ENCODE results near the gene SMC3. TPM values are rescaled to one million over a fixed set of nuclear protein-coding genes. Genes with fewer than 3 reads are reported as not detected.

SMC3 gene
- total RNA-seq, 1 experiment from 2014 or later, result 18.4 TPM

DNA sequence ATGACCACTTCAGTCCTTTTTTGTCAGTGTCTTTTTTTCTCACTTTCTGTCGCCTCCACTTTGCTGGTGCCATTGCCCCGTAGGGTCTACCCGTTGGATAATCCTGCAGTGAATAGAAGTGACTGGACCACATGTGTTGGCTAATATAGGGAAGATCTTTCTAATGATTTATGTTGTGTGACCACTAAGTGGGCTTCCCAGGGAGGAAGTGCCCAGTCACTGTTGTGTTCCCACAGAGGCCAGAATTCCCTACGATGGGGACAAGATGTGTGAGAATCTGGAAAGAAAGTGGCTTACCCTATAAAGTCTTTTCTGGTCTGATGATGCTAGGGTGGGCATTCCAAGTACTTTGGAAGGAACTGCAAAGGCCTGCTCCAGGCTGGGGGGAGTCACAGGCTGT, 28.4 kb upstream of the SMC3 start:
- H2AFZ ChIP-seq (ENCODE audit: low read length), result no peak overlapping the region

GRCh38 chr10:110540031-110540430, 27.5 kb upstream of the SMC3 start:
- BruUV-seq (replicated peaks), result no TSS peak
- Histone ChIP-seq H2AFZ (ENCODE audit: low read length) (no peak overlapping the region), H3K9me2 (replicated peaks; ENCODE audit: low read length) (no peaks in the 10 kb centered on the region), H3F3A (ENCODE audit: low read length, unreplicated experiment) (no peaks in the 10 kb centered on the region), H3K9ac (ENCODE audit: low read length) (no peak overlapping the region), H3K79me2 (ENCODE audit: low read length) (no peaks in the 10 kb centered on the region), H3K27me3 (ENCODE audit: low read length) (no peaks in the 10 kb centered on the region), H4K20me1 (ENCODE audit: low read length) (no peaks in the 10 kb centered on the region), H3K9me3 (ENCODE audit: low read length) (no peaks in the 10 kb centered on the region), H3K4me1 (ENCODE audit: insufficient read depth, low read length) (peaks cover 15% of the 10 kb centered on the region), H3K4me2 (ENCODE audit: low read length) (no peak overlapping the region), H3K27ac (ENCODE audit: low read length) (no peak overlapping the region), H3K4me3 (ENCODE audit: low read length) (no peak overlapping the region), H3K36me3 (ENCODE audit: low read depth, low read length) (no peaks in the 10 kb centered on the region)
- POLR2A ChIA-PET (ENCODE audit: unreplicated experiment), result no interaction called here
- TF ChIP-seq EZH2phosphoT487 (IDR thresholded peaks at IDR 0.05; ENCODE audit: borderline replicate concordance, low read length) (no peak), EZH2 (IDR thresholded peaks at IDR 0.05; ENCODE audit: low read length, unreplicated experiment) (no peak)
- TF ChIP-seq, protein P1, sequence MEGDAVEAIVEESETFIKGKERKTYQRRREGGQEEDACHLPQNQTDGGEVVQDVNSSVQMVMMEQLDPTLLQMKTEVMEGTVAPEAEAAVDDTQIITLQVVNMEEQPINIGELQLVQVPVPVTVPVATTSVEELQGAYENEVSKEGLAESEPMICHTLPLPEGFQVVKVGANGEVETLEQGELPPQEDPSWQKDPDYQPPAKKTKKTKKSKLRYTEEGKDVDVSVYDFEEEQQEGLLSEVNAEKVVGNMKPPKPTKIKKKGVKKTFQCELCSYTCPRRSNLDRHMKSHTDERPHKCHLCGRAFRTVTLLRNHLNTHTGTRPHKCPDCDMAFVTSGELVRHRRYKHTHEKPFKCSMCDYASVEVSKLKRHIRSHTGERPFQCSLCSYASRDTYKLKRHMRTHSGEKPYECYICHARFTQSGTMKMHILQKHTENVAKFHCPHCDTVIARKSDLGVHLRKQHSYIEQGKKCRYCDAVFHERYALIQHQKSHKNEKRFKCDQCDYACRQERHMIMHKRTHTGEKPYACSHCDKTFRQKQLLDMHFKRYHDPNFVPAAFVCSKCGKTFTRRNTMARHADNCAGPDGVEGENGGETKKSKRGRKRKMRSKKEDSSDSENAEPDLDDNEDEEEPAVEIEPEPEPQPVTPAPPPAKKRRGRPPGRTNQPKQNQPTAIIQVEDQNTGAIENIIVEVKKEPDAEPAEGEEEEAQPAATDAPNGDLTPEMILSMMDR (conservative IDR thresholded peaks at IDR 0.05; ENCODE audit: low read depth, low read length), result no peak
- intact Hi-C loops (cut with micrococcal nuclease), result no loop called here
- ATAC-seq (no peak), DNase-seq (no peak)
- CTCF ChIA-PET, result no interaction called here

More for the DNA sequence above, 28.4 kb upstream of the SMC3 start:
- ChIA-PET CTCF (no interaction called here), POLR2A (ENCODE audit: unreplicated experiment) (no interaction called here)
- Histone ChIP-seq H3K4me2 (ENCODE audit: low read length) (no peak overlapping the region), H3K4me3 (ENCODE audit: low read length) (no peak overlapping the region), H3K27ac (ENCODE audit: low read length) (no peak overlapping the region), H3K79me2 (ENCODE audit: low read length) (no peaks in the 10 kb centered on the region), H3K4me1 (ENCODE audit: insufficient read depth, low read length) (peaks cover 15% of the 10 kb centered on the region), H3K36me3 (ENCODE audit: low read depth, low read length) (no peaks in the 10 kb centered on the region), H3K9me3 (ENCODE audit: low read length) (no peaks in the 10 kb centered on the region), H3K9ac (ENCODE audit: low read length) (no peak overlapping the region), H3F3A (ENCODE audit: low read length, unreplicated experiment) (no peaks in the 10 kb centered on the region), H4K20me1 (ENCODE audit: low read length) (no peaks in the 10 kb centered on the region), H3K9me2 (replicated peaks; ENCODE audit: low read length) (no peaks in the 10 kb centered on the region), H3K27me3 (ENCODE audit: low read length) (no peaks in the 10 kb centered on the region)
- TF ChIP-seq EZH2phosphoT487 (IDR thresholded peaks at IDR 0.05; ENCODE audit: borderline replicate concordance, low read length) (no peak), EZH2 (IDR thresholded peaks at IDR 0.05; ENCODE audit: low read length, unreplicated experiment) (no peak)
- TF ChIP-seq, protein P1 (conservative IDR thresholded peaks at IDR 0.05; ENCODE audit: low read depth, low read length), result no peak
- BruUV-seq (replicated peaks), result no TSS peak
- no peak for DNase-seq
- no peak for ATAC-seq
- intact Hi-C loops (cut with micrococcal nuclease), result no loop called here

DNA sequence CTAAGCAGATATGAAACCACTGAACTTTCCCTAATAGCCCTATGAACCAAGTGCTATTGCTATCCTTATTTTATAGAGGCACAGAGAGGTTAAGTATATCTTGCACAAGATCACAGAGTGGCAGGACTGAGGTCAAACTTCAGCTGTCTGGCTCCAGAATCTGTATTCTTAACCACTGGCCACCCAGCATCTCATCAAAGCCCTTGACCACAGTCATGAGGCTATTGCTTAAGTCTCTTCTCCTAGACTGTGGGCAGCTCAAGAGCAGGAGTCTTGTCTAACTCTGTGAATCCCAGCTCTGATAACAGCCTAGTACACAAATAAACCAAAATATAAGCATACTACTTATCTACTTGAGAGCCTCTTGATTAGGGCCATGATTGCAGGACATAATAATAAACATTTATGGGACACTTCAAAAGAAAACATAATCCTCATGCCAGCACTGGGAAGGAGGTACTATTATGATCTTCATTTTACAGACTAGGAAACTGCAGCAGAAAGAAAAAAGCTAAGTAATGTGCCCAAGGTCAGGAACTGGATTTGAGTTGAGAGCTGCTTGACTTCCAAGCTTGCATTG, 22.4 kb upstream of the SMC3 start:
- Histone ChIP-seq H3K9me2 (replicated peaks; ENCODE audit: low read length) (no peaks in the 10 kb centered on the region), H3F3A (ENCODE audit: low read length, unreplicated experiment) (no peaks in the 10 kb centered on the region), H3K4me2 (ENCODE audit: low read length) (no peak overlapping the region), H3K79me2 (ENCODE audit: low read length) (no peaks in the 10 kb centered on the region), H3K4me3 (ENCODE audit: low read length) (no peak overlapping the region), H3K4me1 (ENCODE audit: insufficient read depth, low read length) (peaks cover 3% of the 10 kb centered on the region; the same call in 1 of the 2 replicates), H2AFZ (ENCODE audit: low read length) (no peak overlapping the region), H3K27me3 (ENCODE audit: low read length) (no peaks in the 10 kb centered on the region), H4K20me1 (ENCODE audit: low read length) (no peaks in the 10 kb centered on the region), H3K36me3 (ENCODE audit: low read depth, low read length) (no peaks in the 10 kb centered on the region), H3K27ac (ENCODE audit: low read length) (no peak overlapping the region), H3K9ac (ENCODE audit: low read length) (no peak overlapping the region), H3K9me3 (ENCODE audit: low read length) (no peaks in the 10 kb centered on the region)
- POLR2A ChIA-PET (ENCODE audit: unreplicated experiment), result no interaction called here
- ATAC-seq (no peak), DNase-seq (no peak)
- CTCF ChIA-PET, result no interaction called here
- TF ChIP-seq, protein P1 (conservative IDR thresholded peaks at IDR 0.05; ENCODE audit: low read depth, low read length), result no peak
- no peak for TF ChIP-seq EZH2 (IDR thresholded peaks at IDR 0.05; ENCODE audit: low read length, unreplicated experiment)
- TF ChIP-seq EZH2phosphoT487 (IDR thresholded peaks at IDR 0.05; ENCODE audit: borderline replicate concordance, low read length), result no peak
- intact Hi-C loops (cut with micrococcal nuclease), result loop anchor here (5.0 kb wide), 1 partner anchor 33 kb away; no protein-coding TSS in a partner anchor
- no TSS peak for BruUV-seq (replicated peaks)
